Lung microvascular endothelial cell (primary cell): ENCODE measurements around the gene IL36G. TPM values are rescaled to one million over a fixed set of nuclear protein-coding genes. Genes with fewer than 3 reads are reported as not detected.
"Not testable (repeated sequence)": the region's sequence is repeated elsewhere in the genome, so short reads cannot be mapped to it uniquely, and the experiment has no call there.

Experiments
- DNase-seq, 2 donors: peaks; one replicate each; pipeline versions ENCODE4 v3.0.0 to v3.0.0-alpha.2; 2010; ENCODE audit warnings: low read depth in 2 of 2
- total RNA-seq: library from RNA; depleted of rRNA; stranded (reverse); fragments of >200 nt; gene quantifications from 2 replicates; pipeline ENCODE4 v1.2.1, GENCODE V29; 2014

Gene IL36G
- total RNA-seq = not detected in 2 replicates

DNA sequence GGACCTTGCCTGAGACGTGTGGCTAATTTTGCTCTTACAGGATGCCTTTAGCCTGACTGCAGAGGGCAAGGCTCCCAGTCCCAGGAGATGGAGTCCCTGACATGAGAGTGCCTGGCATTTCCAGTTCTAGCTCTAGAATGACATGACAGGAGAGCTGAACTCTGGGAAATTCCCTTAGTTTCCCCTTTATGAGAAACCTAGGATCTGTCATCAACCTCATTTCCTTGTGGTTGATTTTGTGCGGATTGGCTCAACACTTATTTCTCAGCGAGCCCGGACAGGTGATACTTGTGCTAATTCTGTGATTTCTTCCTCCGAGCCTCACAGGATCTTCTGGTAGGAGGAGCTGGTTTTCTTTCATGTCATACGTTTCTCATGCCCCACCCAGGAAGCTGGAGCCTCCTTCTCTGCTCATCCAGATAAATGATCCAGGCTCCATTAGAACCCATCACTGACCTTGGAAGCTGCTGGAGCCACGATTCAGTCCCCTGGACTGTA is at the start of gene IL36G:
Gene IL36G, plus strand, starts transcription at position 448 of the 498 bp plus-strand sequence. CDS start 633 bp downstream, outside the sequence.
- no peak for DNase-seq

DNA sequence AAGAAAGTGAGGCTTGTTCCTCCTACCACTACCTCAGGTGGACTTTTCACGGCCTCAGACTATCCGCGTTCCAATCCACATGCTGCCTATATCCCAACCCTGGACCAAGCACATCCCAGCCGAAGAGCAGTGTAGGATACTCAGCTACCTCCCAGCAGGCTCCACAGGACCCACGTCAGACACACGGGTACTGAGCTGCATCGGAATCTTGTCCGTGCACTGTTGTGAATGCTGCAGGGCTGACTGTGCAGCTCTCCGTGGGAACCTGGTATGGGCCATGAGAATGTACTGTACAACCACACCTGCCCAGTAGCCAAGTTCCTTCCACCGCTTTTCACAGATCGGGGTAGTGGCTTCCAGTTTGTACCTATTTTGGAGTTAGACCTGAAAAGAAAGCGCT is 44.5 kb upstream of the IL36G start:
- no peak for DNase-seq

DNA sequence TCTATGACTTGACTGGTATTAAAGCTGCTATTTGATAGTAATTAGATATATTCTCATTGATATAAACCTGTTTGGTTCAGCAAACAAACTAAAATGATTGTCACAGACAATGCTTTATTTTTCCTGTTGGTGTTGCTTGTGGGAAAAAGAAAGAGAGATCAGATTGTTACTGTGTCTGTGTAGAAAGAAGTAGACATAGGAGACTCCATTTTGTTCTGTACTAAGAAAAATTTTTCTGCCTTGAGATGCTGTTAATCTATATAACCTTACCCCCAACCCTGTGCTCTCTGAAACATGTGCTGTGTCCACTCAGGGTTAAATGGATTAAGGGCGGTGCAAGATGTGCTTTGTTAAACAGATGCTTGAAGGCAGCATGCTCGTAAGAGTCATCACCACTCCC is 43.7 kb upstream of the IL36G start:
- DNase-seq = not testable (repeated sequence)

DNA sequence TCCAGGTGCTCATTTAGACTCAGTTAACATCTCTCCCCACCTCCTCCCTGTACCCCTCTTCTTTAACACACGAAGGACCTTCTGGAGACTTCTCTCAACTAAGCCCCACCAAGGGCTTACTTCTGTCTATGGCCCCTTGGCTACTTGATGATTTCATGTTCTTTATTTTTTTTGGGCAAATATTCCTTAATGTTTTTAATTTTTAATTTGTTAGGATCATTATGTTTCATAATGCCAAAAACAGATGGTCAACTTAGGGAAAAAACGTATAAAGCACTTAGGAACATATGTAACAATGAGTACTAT is 40.9 kb upstream of the IL36G start:
- no peak for DNase-seq

DNA sequence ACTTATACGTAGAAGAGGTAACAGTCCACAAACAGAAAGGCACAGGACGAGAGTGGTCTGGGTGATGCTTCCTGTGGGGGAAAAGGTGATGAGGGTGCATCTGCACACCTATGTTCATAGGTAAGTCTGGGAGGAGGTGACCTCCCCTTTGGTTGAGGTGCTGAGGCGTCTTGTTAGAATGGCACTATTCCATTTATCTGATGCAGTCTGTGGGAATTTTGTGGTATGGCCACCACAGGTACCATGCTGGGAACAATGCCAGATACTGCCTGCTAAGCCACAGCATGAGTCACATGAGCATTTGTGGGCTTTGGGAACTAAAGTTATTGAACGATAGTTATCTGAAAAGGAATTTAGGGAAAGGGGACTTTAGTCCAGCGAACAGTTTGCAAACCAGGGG is 38.9 kb upstream of the IL36G start:
- DNase-seq = peak in 1 of 2 donors; percentile 10

DNA sequence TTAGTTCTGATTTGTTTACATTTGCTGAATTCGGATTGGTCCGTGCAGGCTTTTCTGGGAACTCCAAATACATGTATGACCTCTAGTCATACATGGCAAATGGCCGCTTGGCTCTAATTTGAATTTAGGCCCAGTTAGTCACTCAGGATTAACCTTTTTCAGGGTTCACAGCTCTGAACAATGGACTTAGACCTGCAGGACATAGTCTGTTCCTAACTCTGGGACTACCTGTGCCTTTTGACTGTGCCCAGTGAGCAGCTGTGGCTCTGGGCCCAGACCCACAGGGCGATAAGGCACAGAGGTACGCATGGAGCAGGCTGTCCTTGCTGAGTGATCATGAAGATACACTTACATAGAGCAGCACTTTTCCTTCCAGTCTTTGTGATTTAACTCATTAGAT is 38.4 kb upstream of the IL36G start:
- DNase-seq = no peak

DNA sequence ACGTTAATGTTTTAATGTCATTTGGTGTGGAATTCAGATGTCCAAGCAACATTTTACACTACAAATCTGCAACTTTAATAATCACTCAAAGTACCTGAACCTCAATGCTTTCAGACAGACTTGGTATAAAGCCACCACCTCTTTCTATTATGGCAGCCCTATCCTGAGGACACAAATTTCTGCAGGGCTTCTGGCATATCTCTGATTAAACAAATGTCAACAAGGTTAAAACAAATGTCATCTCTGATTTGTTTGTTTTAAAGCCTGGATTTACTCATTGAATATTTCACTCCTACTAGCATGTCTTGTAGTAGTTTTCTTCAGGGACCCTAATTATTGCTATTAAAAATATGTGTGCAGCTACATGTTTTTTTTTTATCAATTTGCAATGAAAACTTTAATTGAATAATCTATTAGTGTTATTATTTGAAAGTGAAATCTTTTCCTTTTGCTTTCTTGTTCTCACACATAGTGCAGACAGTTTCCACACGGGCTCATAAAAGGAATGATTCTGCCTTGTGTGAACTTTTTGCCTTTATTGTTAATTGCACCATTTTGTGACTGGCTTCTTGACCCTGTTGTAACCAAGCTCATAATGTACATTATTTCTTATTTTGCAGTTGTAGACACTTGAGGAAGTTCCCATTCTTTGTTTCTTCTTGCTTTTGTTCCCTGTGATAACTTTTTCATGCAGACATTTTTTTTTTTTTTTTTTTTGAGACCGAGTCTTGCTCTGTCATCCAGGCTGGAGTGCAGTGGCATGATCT is 36.8 kb upstream of the IL36G start:
- DNase-seq = no peak

DNA sequence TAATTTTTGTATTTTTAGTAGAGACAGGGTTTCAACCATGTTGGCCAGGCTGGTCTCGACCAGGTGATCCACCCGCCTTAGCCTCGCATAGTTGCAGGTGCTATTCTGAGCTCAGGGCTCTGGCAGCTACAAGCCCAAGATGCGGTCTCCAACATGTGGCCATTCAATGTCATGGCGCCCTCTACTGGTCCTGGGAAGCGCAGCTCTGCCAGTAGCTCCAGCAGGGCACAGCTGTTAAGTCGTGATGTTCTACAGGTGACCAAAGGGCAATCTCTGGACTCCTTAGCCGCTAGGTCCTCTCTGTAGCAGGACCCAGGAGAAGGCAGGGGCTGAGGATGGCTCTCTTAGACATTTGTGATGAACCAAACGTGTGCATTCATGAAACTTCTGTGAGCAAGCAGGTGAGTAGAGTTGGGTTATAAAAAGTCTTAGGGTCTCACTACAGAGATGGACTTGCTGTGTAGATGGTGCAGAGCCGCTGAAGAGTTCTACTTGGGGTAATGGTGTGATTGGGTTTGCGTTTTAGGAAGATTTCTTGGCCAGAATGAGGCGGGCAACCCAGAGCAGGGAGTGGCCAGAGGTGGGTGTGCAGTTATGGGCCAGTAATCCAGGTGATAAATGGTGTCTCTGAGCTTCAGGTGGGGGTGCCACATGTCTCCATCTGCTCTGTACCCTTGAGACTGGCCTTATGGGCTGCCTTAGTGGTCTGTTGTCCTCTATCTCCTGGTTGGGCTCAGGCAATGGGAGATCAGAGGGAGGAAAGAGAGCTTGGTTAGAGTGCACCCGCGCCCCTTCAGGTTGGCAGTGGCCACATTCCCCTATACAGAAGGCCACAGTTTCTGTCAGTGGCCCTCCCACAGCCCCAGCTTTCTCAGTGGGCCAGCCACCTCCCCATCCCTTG is 35.8 kb upstream of the IL36G start:
- DNase-seq = peak; percentile 81 to 83

DNA sequence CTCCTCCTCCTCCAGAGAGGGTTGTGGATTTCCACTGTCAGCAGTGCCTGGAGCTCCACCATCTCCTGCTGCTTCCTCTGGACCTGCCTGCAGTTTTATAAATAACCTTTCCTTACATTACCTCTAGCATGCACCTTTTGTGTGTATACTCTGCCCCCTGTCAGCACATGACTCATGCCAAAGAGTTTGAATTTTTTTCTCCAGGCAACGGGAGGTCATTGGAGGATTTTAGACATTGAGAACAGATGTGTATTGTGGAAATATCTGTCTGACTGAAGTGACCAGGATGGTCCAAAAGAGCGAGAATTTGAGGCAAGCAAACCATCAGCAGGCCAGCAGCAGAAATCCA is 35.2 kb upstream of the IL36G start:
- DNase-seq = no peak

DNA sequence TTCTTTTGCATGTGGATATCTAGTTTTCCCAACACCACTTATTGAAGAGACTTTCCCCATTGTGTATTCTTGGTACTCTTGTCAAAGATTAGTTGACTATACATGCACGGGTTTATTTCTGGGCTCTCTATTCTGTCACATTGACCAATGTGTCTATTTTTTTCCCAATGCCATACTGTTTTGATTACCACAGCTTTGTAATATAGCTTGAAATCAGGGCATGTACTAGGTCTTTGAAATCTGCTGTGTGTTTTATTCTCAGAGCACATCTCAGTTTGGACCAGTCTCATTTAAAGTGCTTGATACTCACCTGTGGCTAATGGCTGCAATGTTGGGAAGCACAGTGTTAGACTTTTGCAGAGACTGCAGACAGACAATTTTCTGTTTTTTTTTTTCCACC is 32.8 kb upstream of the IL36G start:
- no peak for DNase-seq

DNA sequence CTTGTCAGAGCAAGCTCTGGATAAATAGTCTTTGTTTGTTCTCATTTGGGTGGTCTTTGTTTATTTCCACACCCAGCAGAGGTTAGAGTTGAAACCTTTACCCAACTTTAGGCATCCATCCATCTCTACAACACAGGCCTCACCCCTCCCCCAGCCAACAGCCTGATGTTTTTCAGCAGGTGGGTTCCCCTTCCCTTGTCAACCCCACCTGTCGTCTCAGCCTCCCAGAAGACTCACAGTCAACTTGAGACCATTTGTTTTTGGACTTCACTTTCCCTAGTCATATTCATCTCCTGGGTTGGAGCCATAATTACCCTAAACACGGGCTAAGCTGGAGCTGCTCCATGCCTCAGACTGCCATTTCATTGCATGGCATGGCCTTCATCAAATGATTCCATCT is 31.7 kb upstream of the IL36G start:
- DNase-seq = no peak

DNA sequence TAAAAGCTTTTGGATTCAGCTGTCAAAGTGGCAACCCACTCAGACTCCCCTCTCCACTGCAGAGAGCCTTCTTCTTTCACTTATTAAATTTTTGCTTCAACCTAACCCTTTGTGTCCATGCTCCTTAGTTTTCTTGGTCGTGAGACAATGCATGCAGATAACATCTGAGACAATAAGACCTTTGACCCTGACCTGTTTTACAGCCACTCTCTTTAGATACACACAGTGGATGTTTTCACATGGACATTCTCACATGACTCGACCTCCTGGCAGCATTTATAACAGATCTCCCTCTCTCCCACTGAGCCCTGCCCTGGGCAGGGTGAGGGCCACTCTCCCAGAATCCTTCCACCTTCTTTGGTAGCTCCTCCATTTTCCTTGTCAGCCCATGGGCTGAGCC is 30.4 kb upstream of the IL36G start:
- DNase-seq = no peak

DNA sequence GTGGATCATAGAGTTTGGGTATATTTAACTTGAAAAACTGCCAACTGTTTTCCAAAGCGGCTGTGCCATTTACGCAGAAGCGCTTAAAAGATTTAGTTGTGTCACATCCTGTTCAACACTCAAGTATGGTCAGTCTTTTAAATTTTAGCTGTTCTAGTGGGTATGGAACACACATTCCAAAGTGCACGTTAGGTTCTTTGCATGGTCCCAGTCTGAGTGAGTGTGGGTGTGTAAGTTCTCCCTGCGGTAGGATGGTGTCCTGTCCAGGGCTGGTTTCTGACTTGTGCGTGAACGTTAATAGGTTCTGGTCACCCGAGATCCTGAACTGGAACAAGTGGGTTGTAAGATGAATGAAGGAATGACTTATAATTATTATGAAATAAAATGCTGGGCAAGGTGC is 28.4 kb upstream of the IL36G start:
- no peak for DNase-seq

DNA sequence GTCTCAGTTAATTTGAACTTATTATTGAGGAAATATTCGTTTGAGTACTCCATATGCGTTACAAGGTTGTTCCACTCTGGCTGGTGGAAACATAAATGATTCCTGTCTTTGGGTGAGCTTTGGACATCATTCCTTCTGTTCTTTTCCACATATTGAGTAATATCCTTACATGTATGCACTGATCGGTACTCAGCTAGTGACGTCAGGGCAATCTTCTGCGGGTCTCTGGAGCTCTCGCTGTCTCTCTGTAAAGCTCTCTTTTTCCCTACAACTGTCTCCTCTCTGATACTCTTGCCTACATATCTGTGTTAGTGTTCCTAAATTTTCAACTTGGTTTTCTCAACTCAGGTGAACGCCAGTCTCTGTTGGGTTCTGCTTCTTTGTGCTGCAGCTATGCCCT is 23.4 kb upstream of the IL36G start:
- DNase-seq = no peak

DNA sequence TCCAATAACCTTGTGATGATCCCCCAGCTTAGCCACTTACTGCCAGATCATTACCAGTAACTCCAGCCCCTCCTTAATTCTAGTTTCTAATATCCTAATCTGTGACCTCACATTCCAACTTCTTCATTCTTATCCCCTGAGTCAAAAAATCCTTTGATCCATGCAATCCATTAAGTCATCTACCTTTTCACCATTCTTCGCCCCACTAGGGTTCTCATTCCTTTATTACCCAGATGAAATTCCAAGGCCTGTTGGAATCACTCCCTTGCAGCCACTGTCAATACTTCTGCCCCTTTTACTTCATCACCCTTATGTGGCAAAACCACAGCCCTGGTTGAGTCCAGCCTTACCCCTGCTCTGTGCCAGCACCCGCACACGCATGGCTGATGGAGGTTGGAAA is 20.3 kb upstream of the IL36G start:
- no peak for DNase-seq

DNA sequence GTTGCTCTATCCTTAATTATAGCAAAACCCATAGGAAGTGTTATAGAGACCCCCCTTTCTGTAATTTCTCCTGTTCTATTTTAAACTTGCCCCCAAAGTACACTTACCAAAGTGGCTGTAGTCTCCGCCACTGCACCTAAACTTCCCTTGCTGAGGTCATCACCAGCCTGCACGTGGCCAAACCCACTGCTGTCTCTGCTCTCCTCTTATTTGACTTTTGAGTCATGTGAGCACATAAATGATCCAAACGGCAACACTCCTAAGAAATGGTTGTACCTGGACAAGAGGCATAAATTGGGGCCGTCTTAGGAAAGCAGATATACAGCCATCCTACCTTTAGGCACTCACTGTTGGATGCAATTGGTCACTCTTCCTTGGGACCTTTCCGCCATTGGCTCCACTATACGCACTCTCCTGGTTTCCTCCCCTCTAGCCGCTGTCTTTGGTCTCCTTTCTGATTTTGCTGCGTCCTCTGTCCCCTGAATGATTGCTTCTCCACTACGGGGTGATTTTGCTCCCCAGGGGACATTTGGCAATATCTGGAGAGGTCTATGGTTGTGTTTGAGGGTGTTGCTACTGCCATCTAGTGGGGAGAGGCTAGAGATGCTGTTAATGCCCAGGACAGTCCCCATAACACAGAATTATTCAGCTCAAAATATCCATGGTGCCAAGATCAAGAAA is 19.2 kb upstream of the IL36G start:
- DNase-seq = peak; percentile 59 to 67

DNA sequence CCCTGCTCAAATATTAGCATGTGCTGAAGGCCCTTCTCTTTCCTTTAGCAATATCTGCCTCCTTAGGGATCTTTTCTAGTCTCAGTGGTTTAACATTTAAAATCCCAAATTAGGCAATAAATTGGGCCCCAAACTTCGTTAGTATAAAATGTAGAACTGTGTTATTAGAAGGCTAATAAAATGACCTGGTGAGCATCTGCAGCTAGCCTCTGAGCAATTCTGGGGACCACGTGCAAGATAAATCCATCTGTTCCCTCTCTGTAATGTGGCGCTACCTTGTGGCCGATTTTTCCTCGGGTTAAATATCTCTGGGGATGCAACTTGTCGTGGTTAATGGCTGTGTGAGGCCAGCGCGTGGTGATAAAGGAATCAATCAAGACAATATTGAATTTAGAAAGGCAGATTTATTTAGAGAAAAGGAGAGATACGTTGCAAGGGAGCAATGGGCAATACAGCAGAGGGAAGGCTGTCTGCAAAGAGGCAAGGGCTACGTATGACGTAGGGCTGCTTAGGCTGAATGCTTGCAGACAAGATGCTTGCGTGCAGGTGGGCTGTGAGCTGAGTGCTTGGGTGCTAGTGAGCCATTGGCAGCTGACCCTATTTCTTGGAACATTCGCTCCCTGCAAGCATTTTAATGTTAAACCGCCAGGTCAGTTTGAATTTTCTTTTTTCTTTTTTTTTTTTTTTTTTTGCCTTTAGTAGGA is 18.5 kb upstream of the IL36G start:
- DNase-seq = peak in 1 of 2 donors; percentile 2

DNA sequence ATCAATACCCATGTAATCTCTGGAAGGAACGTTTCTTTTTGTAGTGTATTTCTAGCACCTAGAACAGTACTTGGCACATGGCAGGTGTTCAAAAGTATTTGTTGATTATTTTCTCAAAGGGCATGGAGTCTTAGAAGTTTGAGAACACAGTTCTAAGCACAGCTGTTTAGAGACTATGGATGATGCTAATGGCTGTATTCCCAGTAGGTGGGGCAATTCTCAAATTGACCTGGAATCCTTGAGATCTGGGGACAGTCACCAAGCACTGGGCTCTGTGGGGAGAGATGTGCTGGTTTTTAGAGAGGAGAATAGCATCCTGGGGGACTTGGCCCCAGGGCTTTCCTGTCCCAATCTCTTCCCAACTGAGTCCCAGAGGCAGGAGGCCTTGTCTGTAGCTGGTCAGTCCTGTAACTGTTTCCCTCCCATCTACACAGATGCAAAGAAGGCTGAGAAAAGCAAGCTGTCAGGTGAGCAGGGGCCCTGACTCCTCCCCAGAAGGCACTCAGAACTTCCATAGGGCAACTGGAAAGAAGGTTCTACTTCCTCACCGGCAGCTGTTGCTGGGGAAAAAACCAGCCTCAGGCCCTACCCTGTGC is 17.5 kb upstream of the IL36G start:
- DNase-seq = no peak

DNA sequence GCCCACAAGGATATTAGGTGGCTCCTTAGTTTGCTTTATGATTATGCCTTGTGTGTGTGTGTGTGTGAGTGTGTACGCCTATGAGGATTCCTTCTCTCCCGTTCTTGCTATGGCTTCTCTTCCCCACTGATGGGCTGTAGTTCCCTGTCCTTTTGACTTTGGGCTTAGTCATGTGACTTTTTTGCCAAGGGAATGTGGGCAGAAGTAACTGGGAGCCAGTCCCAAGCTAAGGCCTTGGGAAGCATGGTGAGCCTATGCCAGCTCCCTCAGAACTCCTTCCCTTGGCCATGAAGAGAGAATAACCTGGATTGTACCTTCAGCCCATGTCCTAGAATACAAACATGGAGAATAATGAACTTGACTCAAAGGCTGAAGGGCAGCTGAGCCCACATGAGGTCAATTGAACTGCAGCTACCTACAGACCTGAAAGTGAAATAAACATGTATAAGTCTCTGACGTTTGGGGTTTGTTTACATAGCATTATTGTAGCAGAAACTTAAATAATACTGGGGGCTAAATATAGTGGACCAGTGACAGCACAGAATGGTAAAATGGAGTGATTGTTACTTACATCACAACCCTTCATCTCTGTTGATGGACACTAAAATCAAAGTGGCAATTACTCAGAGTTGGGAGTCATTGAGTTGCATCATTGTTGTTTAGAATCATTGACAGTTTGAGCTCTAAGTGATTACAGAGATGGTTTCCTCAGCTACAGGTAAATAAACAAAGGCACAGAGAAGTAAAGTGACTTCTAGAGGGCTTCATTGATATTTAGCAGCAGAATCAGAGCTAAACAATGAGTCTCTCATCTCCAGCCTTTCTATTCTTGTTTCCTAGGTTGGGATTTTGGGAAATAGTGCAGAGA is 15.3 kb upstream of the IL36G start:
- DNase-seq = no peak

DNA sequence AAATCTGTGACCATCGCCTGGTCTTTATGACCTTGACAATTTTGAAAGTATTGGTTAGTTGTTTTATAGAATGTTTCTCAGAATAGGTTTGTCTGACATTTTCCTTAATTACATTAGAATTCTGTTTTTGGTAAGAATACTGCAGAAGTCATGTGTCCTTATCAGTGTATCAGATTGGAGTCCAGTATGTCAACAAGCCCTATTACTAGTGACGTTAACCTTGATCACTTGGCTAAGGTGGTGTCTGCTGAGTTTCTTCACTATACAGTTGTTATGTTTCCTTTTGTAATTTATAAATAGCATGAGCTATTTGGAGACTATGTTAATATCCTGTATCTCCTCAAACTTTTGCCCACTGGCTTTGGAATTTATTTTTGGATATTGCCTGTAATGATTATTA is 10.8 kb upstream of the IL36G start:
- DNase-seq = no peak
